HG03342 (cell line): ENCODE data around the gene RNF212.

Experiments used
- ATAC-seq: cut with Tn5 transposase; IDR thresholded peaks from one replicate; pipeline ENCODE4 v1.9.1; 2021; ENCODE audit warnings: mild to moderate bottlenecking, moderate library complexity; ENCODE audit not compliant: unreplicated experiment

Gene RNF212

DNA sequence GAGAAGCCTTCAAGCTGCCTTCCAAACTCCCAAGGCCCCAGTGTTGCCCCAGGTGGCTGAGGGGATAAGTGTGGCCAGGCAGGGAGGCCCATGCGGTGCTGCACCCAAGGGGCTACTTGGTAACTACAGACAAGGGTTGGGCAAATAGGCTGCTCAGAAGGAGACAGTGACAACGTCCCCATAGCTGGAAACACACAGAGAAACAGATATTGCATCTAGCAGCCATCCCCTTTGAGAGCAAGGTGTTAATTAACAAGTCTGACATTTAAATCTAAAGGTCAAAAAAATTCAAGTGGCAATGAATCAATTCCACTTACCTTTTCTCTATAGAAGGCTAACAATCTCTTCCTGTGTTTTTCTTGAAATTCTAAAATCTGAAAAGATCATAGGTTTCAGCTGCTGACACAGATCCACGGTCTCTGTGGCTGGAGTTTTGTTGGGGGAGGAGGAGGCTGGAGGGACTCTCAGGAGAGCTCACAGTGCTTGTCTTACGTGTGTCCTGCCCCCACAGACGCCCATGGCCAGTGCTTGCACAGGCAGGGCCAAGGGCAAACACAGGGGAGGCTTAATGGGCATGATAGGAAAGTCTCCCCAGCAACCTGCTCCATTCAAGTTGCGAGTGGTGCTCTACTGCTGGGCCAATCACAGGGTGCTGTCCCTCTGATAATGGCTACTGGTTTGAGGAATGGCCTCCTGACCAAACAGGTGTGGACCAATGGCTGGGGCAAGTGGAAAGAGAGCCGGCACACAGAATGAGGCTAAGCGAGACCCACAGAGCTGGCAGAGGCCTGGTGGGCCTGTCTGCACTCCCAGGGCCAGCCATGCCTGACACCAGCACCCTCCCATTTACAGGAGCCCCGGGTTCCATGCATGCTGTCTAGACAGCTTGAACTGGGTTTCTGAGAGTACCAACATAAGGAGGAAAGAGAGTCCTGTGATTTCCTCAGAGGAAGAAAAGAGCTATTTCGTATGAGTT is 22.6 kb downstream of the RNF212 start:
- no peak for ATAC-seq

GRCh38 chr4:1090036-1090435 is 23.3 kb downstream of the RNF212 start:
- no peak for ATAC-seq

DNA sequence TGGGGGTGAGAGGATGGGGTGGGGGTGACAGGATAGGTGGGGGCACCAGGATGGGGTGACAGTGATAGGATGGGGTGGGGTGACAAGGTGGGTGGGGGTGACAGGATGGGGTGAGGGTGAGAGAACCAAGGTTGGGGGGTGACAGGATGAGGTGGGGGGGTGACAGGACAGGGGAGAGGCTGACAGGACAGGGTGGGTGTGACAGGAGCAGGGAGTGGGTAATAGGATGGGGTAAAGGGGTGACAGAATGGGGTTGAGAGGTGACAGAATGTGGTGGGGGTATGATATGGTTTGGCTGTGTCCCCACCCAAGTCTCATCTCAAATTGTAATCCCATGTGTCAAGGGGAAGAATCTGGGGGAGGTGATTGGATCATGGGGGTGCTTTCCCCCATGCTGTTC is 26.0 kb downstream of the RNF212 start:
- no peak for ATAC-seq

- ATAC-seq, result no peak
Measured at GRCh38 chr4:1086011-1086410, 27.4 kb downstream of the RNF212 start.

- ATAC-seq, result no peak
Measured at GRCh38 chr4:1085404-1085799, 28.0 kb downstream of the RNF212 start.

GRCh38 chr4:1084796-1085403 is 28.5 kb downstream of the RNF212 start:
- ATAC-seq, result no peak

DNA sequence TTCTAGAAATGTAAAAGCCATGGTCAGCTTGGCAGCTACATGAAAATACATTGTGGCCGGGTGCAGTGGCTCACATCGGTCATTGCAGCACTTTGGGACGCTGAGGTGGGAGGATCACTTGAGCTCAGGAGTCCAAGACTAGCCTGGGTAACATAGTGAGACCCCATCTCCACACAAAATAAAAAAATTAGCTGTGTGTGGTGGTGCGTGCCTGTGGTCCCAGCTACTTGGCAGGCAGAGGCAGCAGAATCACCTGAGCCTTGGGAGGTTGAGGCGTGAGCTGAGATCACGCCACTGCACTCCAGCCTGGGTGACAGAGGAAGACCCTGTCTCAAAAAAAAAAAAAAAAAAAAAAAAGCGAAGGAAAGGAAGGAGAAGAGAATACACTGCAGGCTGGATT is 29.0 kb downstream of the RNF212 start:
- ATAC-seq, result no peak

DNA sequence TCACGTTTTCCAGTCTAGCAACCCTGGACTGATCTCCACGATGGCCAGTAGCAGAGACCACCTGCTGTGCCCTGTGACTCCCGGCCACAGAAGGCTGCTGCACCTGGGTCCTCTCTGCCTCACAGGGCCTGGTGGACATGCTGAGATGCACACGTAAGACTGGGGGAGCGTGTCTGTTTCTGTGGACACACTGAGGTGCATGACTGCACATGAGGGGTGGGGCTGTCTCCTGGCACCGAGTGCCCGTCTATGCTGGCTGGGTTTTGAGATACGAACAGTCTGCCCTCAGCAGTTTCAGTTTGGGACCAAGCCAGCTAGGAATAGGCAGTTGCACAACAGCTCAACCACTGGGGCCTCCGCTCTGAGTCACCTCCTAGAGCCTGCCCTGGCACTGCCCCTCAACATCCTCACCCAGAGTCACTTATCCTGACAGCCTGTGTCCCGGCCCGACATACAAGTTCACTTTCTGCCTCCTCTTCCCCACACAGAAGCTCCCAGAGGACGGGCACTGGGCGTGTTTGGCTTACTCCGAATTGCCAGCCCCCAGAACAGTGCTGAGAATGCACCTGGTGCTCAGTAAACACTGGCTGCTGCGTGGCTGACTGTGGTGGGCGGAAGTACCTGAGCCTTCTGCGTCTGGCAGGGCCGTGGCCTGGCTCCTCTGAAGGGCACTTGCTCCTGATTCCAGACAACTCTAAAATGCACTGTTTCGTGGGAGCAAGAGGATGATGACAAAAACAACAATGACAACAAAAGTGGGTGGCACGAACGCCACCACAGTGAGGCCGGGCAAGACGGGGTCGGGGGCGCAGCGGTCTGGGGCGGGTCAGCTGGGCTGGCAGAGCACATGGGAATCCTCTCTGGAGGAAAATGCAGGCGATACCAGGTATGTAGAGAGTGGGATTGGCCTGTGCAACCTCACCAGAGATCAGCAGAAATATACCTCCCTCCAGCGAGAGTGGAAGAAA is 30.9 kb downstream of the RNF212 start:
- ATAC-seq, result no peak

- no peak for ATAC-seq
Measured at GRCh38 chr4:1081689-1082040, 31.7 kb downstream of the RNF212 start.

- ATAC-seq, result no peak
Measured at GRCh38 chr4:1080961-1081688, 32.2 kb downstream of the RNF212 start.

- no peak for ATAC-seq
Measured at GRCh38 chr4:1080432-1080831, 32.9 kb downstream of the RNF212 start.

- no peak for ATAC-seq
Measured at GRCh38 chr4:1079711-1080265, 33.6 kb downstream of the RNF212 start.

DNA sequence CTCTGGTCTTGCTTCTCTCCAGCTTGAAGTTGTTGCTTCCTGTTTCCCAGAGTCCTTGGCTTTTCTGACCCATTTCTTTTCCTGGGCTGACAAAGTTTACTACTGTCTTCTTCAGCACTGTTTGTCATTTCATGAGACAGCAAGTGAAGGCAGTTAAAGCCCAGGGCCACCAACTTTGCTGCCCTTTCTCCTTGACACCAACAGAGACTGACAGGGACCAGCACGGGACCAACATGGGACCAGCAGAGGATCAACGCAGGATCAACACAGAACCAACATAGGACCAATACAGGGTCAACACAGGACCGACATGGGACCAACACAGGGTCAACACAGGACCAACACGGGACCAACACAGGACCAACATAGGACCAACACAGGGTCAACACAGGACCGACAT is 34.9 kb downstream of the RNF212 start:
- no peak for ATAC-seq

- ATAC-seq, result no peak
Measured at GRCh38 chr4:1077711-1078477, 35.5 kb downstream of the RNF212 start.

DNA sequence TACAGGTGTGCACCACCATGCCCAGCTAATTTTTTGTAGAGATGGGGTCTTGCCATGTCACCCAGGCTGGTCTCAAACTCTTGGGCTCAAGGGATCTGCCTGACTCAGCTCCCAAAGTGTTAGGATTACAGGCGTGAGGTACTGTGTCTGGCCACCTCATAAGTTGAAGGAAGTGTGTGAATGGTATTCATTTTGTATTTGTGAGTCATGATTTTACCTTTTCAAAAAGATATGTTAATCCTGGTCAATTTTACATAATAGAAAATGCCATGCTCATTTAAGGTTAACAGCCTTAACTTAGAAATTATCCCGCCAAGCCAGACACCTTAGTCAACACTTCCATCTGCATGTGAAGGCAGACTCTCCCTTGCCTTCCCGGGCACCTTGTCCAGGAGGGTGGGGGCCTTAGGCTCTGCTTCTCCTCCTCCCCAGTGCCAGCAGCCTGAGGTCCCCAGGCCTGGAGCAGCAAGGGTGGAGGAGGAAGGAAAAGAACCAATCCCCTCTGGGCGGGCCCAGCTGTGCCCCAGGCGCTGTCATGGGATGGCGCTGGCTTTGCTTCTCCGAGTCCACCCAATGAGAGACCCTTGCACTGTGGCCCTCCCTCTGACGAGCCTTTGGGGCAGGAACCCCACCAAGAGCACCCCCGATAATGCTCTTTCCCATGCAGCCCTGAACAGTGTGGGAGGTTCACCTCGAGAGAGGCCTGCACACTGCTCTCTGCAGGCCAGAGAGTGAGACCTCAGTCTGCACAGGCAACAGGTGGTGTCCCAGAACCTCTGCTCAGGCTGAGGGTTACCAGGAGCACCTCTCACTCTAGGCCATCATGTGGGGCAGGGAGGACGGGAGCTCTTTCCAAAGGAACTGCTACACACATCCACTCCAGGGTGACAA is 37.3 kb downstream of the RNF212 start:
- no peak for ATAC-seq

DNA sequence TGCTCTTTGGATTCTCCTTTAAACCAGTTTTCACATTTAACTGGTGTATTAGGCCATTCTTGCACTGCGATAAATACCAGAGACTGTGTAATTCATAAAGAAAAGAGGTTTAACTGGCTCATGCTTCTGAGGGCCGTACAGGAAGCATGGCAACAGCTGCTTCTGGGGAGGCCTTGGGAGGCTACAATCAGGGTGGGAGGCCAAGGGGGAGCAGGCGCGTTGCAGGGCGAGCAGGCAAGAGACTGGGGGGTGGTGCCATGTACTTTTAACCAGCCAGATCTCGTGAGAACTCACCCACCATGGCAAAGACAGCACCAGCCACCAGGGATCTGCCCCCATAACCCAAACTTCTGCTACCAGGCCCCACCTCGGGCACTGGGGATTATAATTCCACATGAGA is 38.1 kb downstream of the RNF212 start:
- ATAC-seq, result no peak

- no peak for ATAC-seq
Measured at GRCh38 chr4:1074077-1074476, 39.3 kb downstream of the RNF212 start.

DNA sequence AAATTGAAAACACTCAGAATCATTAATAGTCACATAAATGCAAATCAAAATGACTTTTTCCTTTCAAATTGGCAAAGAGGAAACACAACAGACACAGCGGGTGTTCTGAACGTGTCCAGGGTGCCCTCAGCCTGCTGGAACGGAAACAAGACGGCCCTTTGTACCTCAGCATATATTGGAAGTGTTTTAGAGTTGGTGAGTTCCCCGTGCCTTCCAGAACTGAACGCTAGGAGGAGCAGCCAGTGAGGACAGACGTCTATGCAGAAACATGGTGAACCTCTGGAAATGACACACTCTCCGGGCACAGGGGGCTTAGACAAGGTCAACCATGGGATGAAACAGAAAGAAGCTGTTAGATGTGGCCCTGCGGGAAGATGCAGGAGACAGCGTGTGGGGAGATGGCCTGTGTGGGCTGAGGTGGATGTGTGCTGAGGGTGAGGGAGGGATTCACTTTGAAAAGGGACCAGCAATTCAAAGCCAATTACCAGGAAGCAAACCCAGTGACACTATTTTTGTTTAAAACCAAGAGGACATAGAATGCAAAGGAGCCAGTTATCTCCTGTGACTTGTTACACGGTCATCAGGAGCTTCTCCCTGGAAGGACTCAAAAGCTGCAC is 40.4 kb downstream of the RNF212 start:
- ATAC-seq, result no peak
